OCI-LY1 (cell line): ENCODE measurements around the gene CNOT6L.

Source experiments
- EZH2 ChIP-seq: fragments of 200-600 bp; sonication (generic), shearing (Covaris generic); IDR thresholded peaks from 2 replicates; pipeline ENCODE4 v1.8.0; 2017; ENCODE audit warnings: borderline replicate concordance, mixed run types, mild to moderate bottlenecking, antibody characterized with exemption, low read length, moderate library complexity, mixed read lengths
- TF ChIP-seq, protein P1 (sequence below): fragments of 200-600 bp; sonication (generic), shearing (Covaris generic); IDR thresholded peaks from 2 replicates; pipeline ENCODE4 v1.5.1; 2017; ENCODE audit warnings: mild to moderate bottlenecking, antibody characterized with exemption, low read length, moderate library complexity, mixed read lengths

DNA sequence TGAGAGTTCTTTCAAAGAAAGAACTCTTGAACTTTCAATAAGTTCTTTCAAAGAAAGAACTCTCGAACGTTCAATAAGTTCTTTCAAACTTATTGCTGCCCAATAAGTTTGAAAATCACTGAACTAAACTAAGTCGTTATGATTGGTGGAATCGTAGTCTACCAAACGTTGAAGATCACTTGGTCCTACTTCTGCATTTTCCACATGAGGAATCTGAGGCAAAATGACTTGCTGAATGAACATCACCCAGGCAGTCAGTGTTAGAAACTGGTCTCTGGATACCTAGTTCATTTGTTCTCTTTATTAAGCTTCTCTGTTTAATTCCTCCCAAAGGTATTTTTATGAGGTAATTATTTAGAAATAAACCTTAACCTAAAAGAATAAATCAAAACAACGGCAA is 7.1 kb upstream of the CNOT6L start:
- TF ChIP-seq, protein P1, sequence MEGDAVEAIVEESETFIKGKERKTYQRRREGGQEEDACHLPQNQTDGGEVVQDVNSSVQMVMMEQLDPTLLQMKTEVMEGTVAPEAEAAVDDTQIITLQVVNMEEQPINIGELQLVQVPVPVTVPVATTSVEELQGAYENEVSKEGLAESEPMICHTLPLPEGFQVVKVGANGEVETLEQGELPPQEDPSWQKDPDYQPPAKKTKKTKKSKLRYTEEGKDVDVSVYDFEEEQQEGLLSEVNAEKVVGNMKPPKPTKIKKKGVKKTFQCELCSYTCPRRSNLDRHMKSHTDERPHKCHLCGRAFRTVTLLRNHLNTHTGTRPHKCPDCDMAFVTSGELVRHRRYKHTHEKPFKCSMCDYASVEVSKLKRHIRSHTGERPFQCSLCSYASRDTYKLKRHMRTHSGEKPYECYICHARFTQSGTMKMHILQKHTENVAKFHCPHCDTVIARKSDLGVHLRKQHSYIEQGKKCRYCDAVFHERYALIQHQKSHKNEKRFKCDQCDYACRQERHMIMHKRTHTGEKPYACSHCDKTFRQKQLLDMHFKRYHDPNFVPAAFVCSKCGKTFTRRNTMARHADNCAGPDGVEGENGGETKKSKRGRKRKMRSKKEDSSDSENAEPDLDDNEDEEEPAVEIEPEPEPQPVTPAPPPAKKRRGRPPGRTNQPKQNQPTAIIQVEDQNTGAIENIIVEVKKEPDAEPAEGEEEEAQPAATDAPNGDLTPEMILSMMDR, result no peak
- TF ChIP-seq EZH2, result no peak
